NCI-H1436 (cell line): ENCODE results near the gene ACTR6.

Experiments used
- DNase-seq: peaks from one replicate; lab custom pipeline; 2025; lab: John Stamatoyannopoulos, UW

The ACTR6 gene

DNA sequence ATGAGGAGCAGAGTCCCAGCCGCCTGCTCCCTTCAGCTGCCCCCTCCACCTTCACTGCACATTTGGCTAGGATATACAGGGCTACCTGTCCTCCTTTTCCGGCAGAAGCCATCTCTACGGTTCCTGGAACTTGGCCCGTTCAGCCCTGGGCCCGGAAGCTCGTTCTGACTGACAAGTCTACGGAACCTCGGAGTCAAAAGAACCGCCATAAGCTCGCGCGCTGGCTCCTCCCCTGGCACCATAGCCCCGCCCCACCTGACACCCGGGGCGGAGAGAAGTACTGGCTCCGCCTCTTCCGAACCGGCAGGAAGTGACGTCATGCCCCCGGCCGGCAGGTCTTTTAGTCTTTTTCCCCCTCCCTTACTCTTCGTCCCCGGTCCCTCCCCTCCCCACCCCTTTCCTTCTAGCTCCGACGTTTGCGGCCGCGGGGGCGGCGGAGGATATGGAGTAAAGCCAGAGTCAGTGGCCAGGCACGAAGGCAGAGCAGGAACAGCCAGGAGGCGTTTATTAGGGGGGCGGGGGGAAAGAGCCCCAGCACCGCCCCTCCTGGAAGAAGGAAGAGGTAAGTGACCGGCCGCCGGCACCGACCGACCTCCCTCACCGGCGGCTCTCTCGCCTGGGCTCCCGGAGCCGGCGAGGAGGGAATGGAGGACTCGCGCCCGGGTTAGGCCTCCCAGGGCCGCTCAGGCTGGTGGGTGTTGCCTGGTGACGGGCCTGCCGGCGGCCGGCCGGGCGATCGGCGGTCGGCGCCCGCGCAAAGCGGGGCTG, 66.4 kb downstream of the ACTR6 start, which contains the start of the genes DEPDC4 and SCYL2:
DEPDC4 (minus strand) TSS at position 245 of the 768 bp plus-strand sequence; CDS start at position 242, 3 bp downstream.
SCYL2 (plus strand) TSS at position 343 of the 768 bp plus-strand sequence. CDS start 15,794 bp downstream, outside the sequence.
- DNase-seq = peak; percentile 93

DNA sequence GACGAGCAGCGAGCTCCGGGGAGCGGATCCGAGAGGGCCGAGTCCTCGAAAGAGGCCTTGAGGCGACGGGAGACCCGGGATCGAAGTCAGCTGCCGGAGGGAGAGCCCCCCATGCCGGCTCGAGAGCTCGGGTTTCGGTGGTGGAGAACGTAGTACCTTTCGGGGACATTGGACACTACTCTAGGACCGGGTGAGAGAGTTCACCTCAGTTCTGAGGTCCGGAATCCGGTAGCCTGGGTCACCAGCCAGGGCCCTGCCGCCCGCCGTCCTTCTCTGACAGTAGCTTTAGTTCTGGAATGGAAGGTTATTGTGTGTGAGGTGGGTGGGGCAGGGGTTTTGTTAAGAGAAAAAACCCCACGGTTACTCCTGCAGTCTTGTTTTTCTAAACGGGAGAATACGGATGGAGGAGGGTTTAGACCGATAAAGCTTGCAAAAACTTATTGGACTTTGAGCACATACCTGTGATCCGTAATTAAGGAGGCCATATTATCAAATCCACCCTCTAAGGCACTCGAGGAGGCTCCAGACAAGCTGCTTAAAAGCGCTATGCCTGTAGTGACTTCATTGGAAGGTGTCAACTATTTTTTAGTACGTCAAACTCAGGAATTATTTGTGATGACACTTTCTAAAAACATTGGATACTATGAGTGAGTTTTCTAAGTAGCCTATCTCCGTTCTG, 67.1 kb downstream of the ACTR6 start:
- no peak for DNase-seq

DNA sequence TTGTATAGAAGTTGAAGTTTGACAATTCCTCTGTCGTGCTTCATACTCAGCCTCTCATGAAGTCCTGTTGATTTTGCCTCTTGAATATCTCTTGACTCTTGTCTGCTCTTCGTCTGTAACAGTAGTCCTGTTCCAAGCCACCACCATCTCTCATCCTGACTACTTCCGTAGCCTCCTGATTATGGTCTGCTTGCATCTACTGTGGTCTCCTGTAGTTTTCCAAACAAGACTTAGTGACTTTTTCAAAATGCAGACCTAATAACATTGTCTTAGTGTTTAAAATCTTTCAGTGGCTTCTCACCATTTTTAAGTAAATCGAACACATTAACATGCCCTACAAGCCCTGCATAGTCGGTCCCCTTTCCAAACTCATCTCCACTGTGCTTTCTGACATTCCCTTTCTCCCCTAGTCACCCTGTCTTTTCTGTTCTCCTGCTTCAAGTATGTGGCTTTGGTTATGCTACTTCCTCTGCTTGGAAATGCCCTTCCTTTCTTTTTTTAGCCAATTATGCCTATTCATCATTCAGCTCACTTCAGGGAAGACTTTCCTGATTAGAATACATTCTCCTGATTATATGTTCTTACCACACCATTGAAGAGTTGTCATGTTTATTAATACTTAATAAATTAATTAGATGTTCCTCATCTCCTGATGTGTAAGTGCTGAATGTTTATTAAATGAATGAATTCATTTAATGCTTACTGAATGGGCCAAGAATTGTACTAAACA, 68.4 kb downstream of the ACTR6 start:
- DNase-seq = no peak

DNA sequence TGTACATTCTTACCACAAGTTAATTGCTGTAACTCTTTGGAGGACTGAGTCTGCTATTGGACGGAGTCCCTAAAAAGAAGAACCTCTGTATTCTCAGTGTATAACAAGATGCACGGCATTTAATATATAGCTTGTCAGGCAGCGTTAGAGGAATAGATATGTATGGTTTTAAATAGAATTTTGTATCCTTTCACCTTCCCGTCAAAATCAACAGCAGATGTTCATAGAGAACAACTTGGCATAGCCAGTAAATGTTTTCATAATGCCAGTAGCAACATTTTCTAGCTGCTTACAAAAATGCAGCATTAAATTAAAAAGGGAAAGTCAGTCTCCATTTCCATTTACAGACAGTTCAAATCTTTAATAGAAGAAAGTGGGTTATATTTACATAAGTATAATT, 73.2 kb downstream of the ACTR6 start:
- no peak for DNase-seq
